Fibroblast of lung (primary cell): Measurements from ENCODE around the gene JAM2. TPM values are rescaled to one million over a fixed set of nuclear protein-coding genes. Genes with fewer than 3 reads are reported as not detected.

Experiments used
- DNase-seq, 2 donors: peaks; one replicate each; pipeline versions ENCODE4 v3.0.0 to v3.0.0-alpha.2; 2010; ENCODE audit warnings: low read depth in 2 of 2
- H2AFZ ChIP-seq: 2 replicates; pipeline ENCODE4 v1.5.1; 2012; ENCODE audit warnings: low read length, control low read depth, inconsistent platforms
- H3K27ac ChIP-seq: 2 replicates; pipeline ENCODE4 v1.5.1; 2011; ENCODE audit warnings: low read length, control low read depth; ENCODE audit not compliant: insufficient read depth
- H3K27me3 ChIP-seq: 2 replicates; pipeline ENCODE4 v1.5.1; 2011; ENCODE audit warnings: mild to moderate bottlenecking, low read length; ENCODE audit not compliant: control insufficient read depth, insufficient read depth
- H3K36me3 ChIP-seq: 2 replicates; pipeline ENCODE4 v1.5.1; 2011; ENCODE audit warnings: low read length; ENCODE audit not compliant: control insufficient read depth, insufficient read depth
- H3K4me1 ChIP-seq: 2 replicates; pipeline ENCODE4 v1.5.1; 2011; ENCODE audit warnings: low read length; ENCODE audit not compliant: control insufficient read depth, insufficient read depth; ENCODE audit errors: extremely low read depth
- H3K4me2 ChIP-seq: 2 replicates; pipeline ENCODE4 v1.5.1; 2011; ENCODE audit warnings: low read length, control low read depth; ENCODE audit not compliant: insufficient read depth; ENCODE audit errors: extremely low read depth
- H3K4me3 ChIP-seq, 4 experiments: fragments of 200-600 bp in 1 of 4; sonication (generic) in 1 of 4; replicated peaks in 1 of 4; 2 replicates each; pipeline ENCODE4 v1.5.1; 2011 to 2016; ENCODE audit warnings: low read length in 4 of 4, low read depth in 3 of 4, mild to moderate bottlenecking in 3 of 4, control low read depth in 2 of 4, inconsistent platforms in 1 of 4, mixed read lengths in 1 of 4; ENCODE audit not compliant: insufficient read depth in 1 of 4; ENCODE audit errors: control extremely low read depth in 1 of 4
- H3K79me2 ChIP-seq: 2 replicates; pipeline ENCODE4 v1.5.1; 2012; ENCODE audit warnings: mild to moderate bottlenecking, low read length, inconsistent platforms; ENCODE audit not compliant: control insufficient read depth, insufficient read depth
- H3K9ac ChIP-seq: 2 replicates; pipeline ENCODE4 v1.5.1; 2011; ENCODE audit warnings: mild to moderate bottlenecking, low read length, control low read depth; ENCODE audit not compliant: insufficient read depth
- H3K9me3 ChIP-seq: 2 replicates; pipeline ENCODE4 v1.5.1; 2012; ENCODE audit warnings: low read depth, low read length; ENCODE audit not compliant: control insufficient read depth, insufficient read depth
- H4K20me1 ChIP-seq: 2 replicates; pipeline ENCODE4 v1.5.1; 2011; ENCODE audit warnings: low read length; ENCODE audit not compliant: control insufficient read depth, insufficient read depth; ENCODE audit errors: extremely low read depth
- CTCF ChIP-seq, 2 donors: IDR thresholded peaks in 1 of 2; conservative IDR thresholded peaks in 1 of 2; 1 replicate in 1 of 2; 2 replicates in 1 of 2; pipeline ENCODE4 v1.5.1; 2011 to 2012; ENCODE audit warnings: low read length in 2 of 2, control low read depth in 1 of 2, inconsistent platforms in 1 of 2, low read depth in 1 of 2, mild to moderate bottlenecking in 1 of 2
- EZH2 ChIP-seq: IDR thresholded peaks from 2 replicates; pipeline ENCODE4 v1.5.1; 2012; ENCODE audit warnings: low read length, control low read depth, mild to moderate bottlenecking; ENCODE audit errors: missing control alignments
- polyA plus RNA-seq, 2 donors: library from polyadenylated mRNA; depleted of rRNA in 1 of 2; stranded (reverse) in 1 of 2; unstranded in 1 of 2; fragments of >200 nt; gene quantifications; 2 replicates each; pipeline ENCODE4 v1.2.1, GENCODE V29; 2011 to 2012; ENCODE audit warnings: missing spikeins in 1 of 2
- total RNA-seq: library from RNA; depleted of rRNA; stranded (reverse); fragments of >200 nt; gene quantifications from 2 replicates; pipeline ENCODE4 v1.2.1, GENCODE V29; 2014

Gene JAM2
- total and polyA plus RNA-seq, 2 donors (not counting 1 experiment from before 2014, with no cell fraction given) = 1.4 to 2.1 TPM

DNA sequence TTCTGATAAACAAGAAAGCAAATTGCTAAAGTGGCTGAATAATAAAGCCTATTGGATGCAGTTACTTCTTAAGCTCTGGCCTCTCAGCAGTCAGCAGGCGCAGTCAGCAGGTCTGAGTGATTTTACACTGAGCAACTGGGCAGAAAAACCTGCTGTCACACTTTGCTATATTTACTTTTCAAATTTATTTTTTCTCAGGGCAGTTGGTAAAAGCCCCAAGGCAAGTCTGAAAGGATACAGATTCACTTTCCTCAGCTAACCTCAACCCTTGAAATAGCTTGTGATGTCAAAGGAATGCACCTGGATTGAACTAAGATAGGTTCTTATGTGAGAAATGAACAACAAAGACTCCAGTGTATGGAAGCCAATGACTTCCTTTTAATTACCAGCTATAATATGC lies 61.7 kb downstream of the JAM2 start:
- H3K36me3 ChIP-seq = no peaks in the 10 kb centered on the region
- no peak overlapping the region for H2AFZ ChIP-seq
- H4K20me1 ChIP-seq = no peaks in the 10 kb centered on the region
- no peaks in the 10 kb centered on the region for H3K27me3 ChIP-seq
- H3K4me2 ChIP-seq = no peak overlapping the region
- no peak overlapping the region for H3K4me3 ChIP-seq
- H3K4me1 ChIP-seq = no peaks in the 10 kb centered on the region
- no peak overlapping the region for H3K27ac ChIP-seq
- no peaks in the 10 kb centered on the region for H3K79me2 ChIP-seq
- H3K9ac ChIP-seq = no peak overlapping the region
- TF ChIP-seq EZH2 = no peak
- no peak for TF ChIP-seq CTCF (conservative IDR thresholded peaks at IDR 0.05 in 1 of 2, IDR thresholded peaks at IDR 0.05 in 1 of 2; ENCODE audit: low read depth in 1 of 2, low read length in 2 of 2)
- no peaks in the 10 kb centered on the region for H3K9me3 ChIP-seq
- DNase-seq = no peak

DNA sequence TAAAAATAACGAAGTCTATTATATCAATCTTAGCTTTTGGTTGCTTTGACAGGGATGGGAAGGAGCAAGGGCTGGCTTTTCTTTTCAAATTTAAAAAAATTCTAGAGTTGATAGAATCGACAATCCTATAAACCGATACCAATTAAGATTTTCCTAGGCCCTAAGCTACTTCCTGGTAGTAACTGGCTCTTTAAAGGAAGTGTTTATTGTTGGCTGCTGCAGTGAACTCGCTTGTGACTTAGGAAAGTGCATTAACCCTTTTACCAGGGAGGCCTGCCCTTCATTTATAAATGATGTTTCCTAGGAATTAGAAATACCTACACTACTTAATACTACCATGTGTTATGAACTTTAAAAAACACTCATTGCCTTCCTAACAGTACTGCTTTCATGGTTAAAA lies 62.5 kb downstream of the JAM2 start:
- H3K79me2 ChIP-seq = no peaks in the 10 kb centered on the region
- H3K4me3 ChIP-seq = no peak overlapping the region
- no peak overlapping the region for H3K27ac ChIP-seq
- no peaks in the 10 kb centered on the region for H3K9me3 ChIP-seq
- no peaks in the 10 kb centered on the region for H3K4me1 ChIP-seq
- H3K4me2 ChIP-seq = no peak overlapping the region
- no peaks in the 10 kb centered on the region for H4K20me1 ChIP-seq
- H3K36me3 ChIP-seq = no peaks in the 10 kb centered on the region
- no peak overlapping the region for H3K9ac ChIP-seq
- peak overlapping the region; percentile 40 for H2AFZ ChIP-seq
- H3K27me3 ChIP-seq = no peaks in the 10 kb centered on the region
- no peak for DNase-seq
- no peak for TF ChIP-seq CTCF (conservative IDR thresholded peaks at IDR 0.05 in 1 of 2, IDR thresholded peaks at IDR 0.05 in 1 of 2; ENCODE audit: low read depth in 1 of 2, low read length in 2 of 2)
- no peak for TF ChIP-seq EZH2

GRCh38 chr21:25708467-25709065 lies 69.5 kb downstream of the JAM2 start:
- no peaks in the 10 kb centered on the region for H3K36me3 ChIP-seq
- H3K4me3 ChIP-seq = no peak overlapping the region

More at GRCh38 chr21:25708467-25709065, 69.5 kb downstream of the JAM2 start:
- no peak overlapping the region for H3K4me2 ChIP-seq
- H3K79me2 ChIP-seq = no peaks in the 10 kb centered on the region
- H3K27ac ChIP-seq = no peak overlapping the region
- H4K20me1 ChIP-seq = no peaks in the 10 kb centered on the region
- H2AFZ ChIP-seq = no peak overlapping the region
- no peaks in the 10 kb centered on the region for H3K4me1 ChIP-seq
- H3K9ac ChIP-seq = no peak overlapping the region
- DNase-seq = peak; percentile 31 to 69
- no peaks in the 10 kb centered on the region for H3K9me3 ChIP-seq
- no peaks in the 10 kb centered on the region for H3K27me3 ChIP-seq
- peak; percentile 70 to 73 for TF ChIP-seq CTCF (conservative IDR thresholded peaks at IDR 0.05 in 1 of 2, IDR thresholded peaks at IDR 0.05 in 1 of 2; ENCODE audit: low read depth in 1 of 2, low read length in 2 of 2)
- TF ChIP-seq EZH2 = no peak
